ENCODE data around the gene KRT6A.
"Not testable (repeated sequence)": the region's sequence is repeated elsewhere in the genome, so short reads cannot be mapped to it uniquely, and the experiment has no call there.

Gene KRT6A

GRCh38 chr12:52454411-52455201 lies 38.5 kb downstream of the KRT6A start:
- DNase-seq: no peak

- no peak for DNase-seq
Observed at GRCh38 chr12:52452101-52452500, 41.0 kb downstream of the KRT6A start, which contains the start of gene KRT6B. TSS of gene KRT6B (minus strand) at chr12:52452146. CDS start at chr12:52452078, 68 bp downstream.

- DNase-seq: no peak
Observed at GRCh38 chr12:52448228-52448627, 44.8 kb downstream of the KRT6A start.

GRCh38 chr12:52447196-52447595 lies 45.9 kb downstream of the KRT6A start:
- DNase-seq: not testable (repeated sequence)

GRCh38 chr12:52446367-52447045 lies 46.6 kb downstream of the KRT6A start:
- no peak for DNase-seq

- DNase-seq: no peak
Observed at GRCh38 chr12:52445876-52446275, 47.2 kb downstream of the KRT6A start.

- DNase-seq: no peak
Observed at GRCh38 chr12:52444647-52445595, 48.1 kb downstream of the KRT6A start.

GRCh38 chr12:52443966-52444365 lies 49.1 kb downstream of the KRT6A start:
- DNase-seq: no peak

- no peak for DNase-seq
Observed at GRCh38 chr12:52442600-52443061, 50.4 kb downstream of the KRT6A start.

GRCh38 chr12:52441320-52441911 lies 51.6 kb downstream of the KRT6A start:
- DNase-seq: no peak

GRCh38 chr12:52440821-52441319 lies 52.2 kb downstream of the KRT6A start:
- no peak for DNase-seq

GRCh38 chr12:52439845-52440244 lies 53.2 kb downstream of the KRT6A start:
- no peak for DNase-seq

- DNase-seq: no peak
Observed at GRCh38 chr12:52439420-52439819, 53.6 kb downstream of the KRT6A start.

- DNase-seq: no peak
Observed at GRCh38 chr12:52438305-52439301, 54.5 kb downstream of the KRT6A start.

GRCh38 chr12:52437508-52437907 lies 55.5 kb downstream of the KRT6A start:
- DNase-seq: no peak

Measured in stimulated activated CD4-positive, alpha-beta T cell treated with anti-CD3 and anti-CD28 coated beads, Interleukin-4, amount 100 ng/mL, for 1 hour (primary cell).